IMR-90 (cell line): Measurements from ENCODE around the gene ARHGEF10L. TPM values are rescaled to one million over a fixed set of nuclear protein-coding genes. Genes with fewer than 3 reads are reported as not detected.

Source experiments
- ATAC-seq: fragments of 200-7000 bp; cut with Tn5 transposase; 2 replicates; pipeline ENCODE4 v1.9.1; 2020; ENCODE audit warnings: low read depth, mild to moderate bottlenecking, moderate library complexity
- BruUV-seq: library from RNA; stranded (reverse); fragments of 400-500 nt; replicated peaks from 2 replicates; lab custom pipeline; 2021; lab: Mats Ljungman, UMichigan
- CTCF ChIA-PET: fragments of 300-600 bp; formaldehyde crosslinking; extraction: SDS; loops from one replicate; lab custom pipeline; 2021; ENCODE audit warnings: antibody characterized with exemption; lab: Yijun Ruan, JAX
- POLR2A ChIA-PET: fragments of 300-600 bp; sonication (Branson Sonifier 250); formaldehyde crosslinking; loops from one replicate; lab custom pipeline; 2022; ENCODE audit warnings: antibody characterized with exemption; ENCODE audit not compliant: unreplicated experiment; lab: Charles Lee
- DNase-seq: peaks from one replicate; pipeline ENCODE4 v3.0.0; 2013
- H2AFZ ChIP-seq: replicated peaks from 2 replicates; pipeline ENCODE3; 2013; ENCODE audit warnings: low read length, mild to moderate bottlenecking; ENCODE audit not compliant: poor library complexity
- H2AK5ac ChIP-seq: 2 replicates; pipeline ENCODE4 v1.6.1; 2013; ENCODE audit warnings: low read depth, low read length, inconsistent platforms
- H2AK9ac ChIP-seq: replicated peaks from 2 replicates; pipeline ENCODE3; 2013; ENCODE audit warnings: mild to moderate bottlenecking, low read depth, low read length, moderate library complexity; ENCODE audit not compliant: poor library complexity
- H2BK120ac ChIP-seq: 2 replicates; pipeline ENCODE4 v1.6.1; 2013; ENCODE audit warnings: low read depth, low read length, inconsistent platforms
- H2BK15ac ChIP-seq: 3 replicates; pipeline ENCODE4 v1.6.1; 2013; ENCODE audit warnings: low read depth, low read length, inconsistent platforms
- H2BK20ac ChIP-seq: 2 replicates; pipeline ENCODE4 v1.6.1; 2013; ENCODE audit warnings: low read depth, mild to moderate bottlenecking, inconsistent platforms, low read length, moderate library complexity
- H2BK5ac ChIP-seq: 2 replicates; pipeline ENCODE4 v1.6.1; 2013; ENCODE audit warnings: mild to moderate bottlenecking, low read depth, low read length, inconsistent platforms; ENCODE audit not compliant: poor library complexity, severe bottlenecking
- H3K14ac ChIP-seq: replicated peaks from 2 replicates; pipeline ENCODE4 v1.6.1; 2013; ENCODE audit warnings: low read depth, low read length, inconsistent platforms
- H3K18ac ChIP-seq: 2 replicates; pipeline ENCODE4 v1.6.1; 2013; ENCODE audit warnings: low read depth, low read length, control low read depth
- H3K23ac ChIP-seq: 2 replicates; pipeline ENCODE4 v1.6.1; 2013; ENCODE audit warnings: low read depth, low read length, inconsistent platforms
- H3K27ac ChIP-seq: 2 replicates; pipeline ENCODE4 v1.5.1; 2013; ENCODE audit warnings: mild to moderate bottlenecking, control low read depth, low read length; ENCODE audit not compliant: insufficient read depth
- H3K27me3 ChIP-seq: 2 replicates; pipeline ENCODE4 v1.6.1; 2013; ENCODE audit warnings: low read length; ENCODE audit not compliant: control insufficient read depth, insufficient read depth
- H3K36me3 ChIP-seq: 2 replicates; pipeline ENCODE4 v1.6.1; 2013; ENCODE audit warnings: low read length, mixed read lengths; ENCODE audit not compliant: control insufficient read depth, insufficient read depth
- H3K4ac ChIP-seq: 2 replicates; pipeline ENCODE4 v1.6.1; 2013; ENCODE audit warnings: low read depth, low read length, inconsistent platforms
- H3K4me1 ChIP-seq: 2 replicates; pipeline ENCODE4 v1.6.1; 2013; ENCODE audit warnings: low read length, mixed read lengths; ENCODE audit not compliant: control insufficient read depth, insufficient read depth
- H3K4me2 ChIP-seq: 2 replicates; pipeline ENCODE4 v1.6.1; 2013; ENCODE audit warnings: low read depth, mild to moderate bottlenecking, control low read depth, low read length, moderate library complexity
- H3K4me3 ChIP-seq: 2 replicates; pipeline ENCODE4 v1.5.1; 2013; ENCODE audit warnings: low read depth, mild to moderate bottlenecking, control low read depth, low read length, moderate library complexity; ENCODE audit not compliant: insufficient read depth
- H3K56ac ChIP-seq: 2 replicates; pipeline ENCODE4 v1.6.1; 2013; ENCODE audit warnings: low read length, inconsistent platforms; ENCODE audit not compliant: insufficient read depth; ENCODE audit errors: extremely low read depth
- H3K79me1 ChIP-seq, 2 experiments: 2 replicates each; pipeline ENCODE4 v1.6.1; 2013; ENCODE audit warnings: low read length in 2 of 2, inconsistent platforms in 1 of 2, low read depth in 1 of 2
- H3K9ac ChIP-seq: 2 replicates; pipeline ENCODE4 v1.6.1; 2013; ENCODE audit warnings: low read depth, low read length, control low read depth
- H3K9me1 ChIP-seq: 2 replicates; pipeline ENCODE4 v1.6.1; 2013; ENCODE audit warnings: low read length, inconsistent platforms; ENCODE audit not compliant: insufficient read depth
- H3K9me3 ChIP-seq: 2 replicates; pipeline ENCODE4 v1.6.1; 2013; ENCODE audit warnings: low read length; ENCODE audit not compliant: control insufficient read depth, insufficient read depth
- H4K20me1 ChIP-seq: 2 replicates; pipeline ENCODE4 v1.6.1; 2013; ENCODE audit warnings: low read length, inconsistent platforms; ENCODE audit not compliant: insufficient read depth
- H4K5ac ChIP-seq: 2 replicates; pipeline ENCODE4 v1.6.1; 2013; ENCODE audit warnings: mild to moderate bottlenecking, low read depth, low read length, control low read depth
- H4K8ac ChIP-seq, 2 experiments: 2 replicates each; pipeline ENCODE4 v1.6.1; 2013; ENCODE audit warnings: low read depth in 2 of 2, low read length in 2 of 2, control low read depth in 1 of 2, inconsistent platforms in 1 of 2
- H4K91ac ChIP-seq: 2 replicates; pipeline ENCODE4 v1.6.1; 2013; ENCODE audit warnings: low read depth, low read length, inconsistent platforms; ENCODE audit not compliant: insufficient read depth
- RCOR1 ChIP-seq: IDR thresholded peaks from 2 replicates; pipeline ENCODE4 v1.6.1; 2012; ENCODE audit warnings: mild to moderate bottlenecking, low read length, improper control_type of control experiment; ENCODE audit not compliant: insufficient replicate concordance
- WGBS, 2 experiments: methylation state at CpG; one replicate each; pipeline versions ENCODE4 v1.1.5 to v1.1.7; 2013; ENCODE audit warnings: missing lambda C conversion rate in 2 of 2; ENCODE audit not compliant: insufficient read length in 1 of 2; ENCODE audit errors: extremely low coverage in 2 of 2; 5-methylcytosine and 5-hydroxymethylcytosine counted together
- dilution Hi-C: fragments of 300-500 bp; cut with HindIII; formaldehyde crosslinking; loops from one replicate; pipeline ENCODE4 v1.14.3; 2018; ENCODE audit warnings: low sequenced_read_pairs; ENCODE audit not compliant: unreplicated experiment
- in situ Hi-C: fragments of 300-500 bp; cut with MboI; formaldehyde crosslinking; loops from 3 replicates; pipeline ENCODE4 v1.14.3; 2019; ENCODE audit warnings: low sequenced_read_pairs, inconsistent platforms, mixed read lengths
- intact Hi-C: fragments of 100-400 bp; cut with micrococcal nuclease; formaldehyde crosslinking; loops from 2 replicates; pipeline ENCODE4 v1.10.0; 2022
- polyA plus RNA-seq, 3 experiments: library from polyadenylated mRNA; depleted of rRNA; stranded (reverse); fragments of >200 nt; gene quantifications; 2 replicates each; pipeline ENCODE4 v1.2.3, GENCODE V29; 2012; ENCODE audit warnings: low replicate concordance in 1 of 3
- total RNA-seq: library from RNA; depleted of rRNA; stranded (reverse); fragments of >200 nt; gene quantifications from 2 replicates; pipeline ENCODE4 v1.2.3, GENCODE V29; 2012

Gene ARHGEF10L
- total and polyA plus RNA-seq, 2 of the 4 experiments (the other 2 are of a cell fraction), result 4.8 to 12.4 TPM

DNA sequence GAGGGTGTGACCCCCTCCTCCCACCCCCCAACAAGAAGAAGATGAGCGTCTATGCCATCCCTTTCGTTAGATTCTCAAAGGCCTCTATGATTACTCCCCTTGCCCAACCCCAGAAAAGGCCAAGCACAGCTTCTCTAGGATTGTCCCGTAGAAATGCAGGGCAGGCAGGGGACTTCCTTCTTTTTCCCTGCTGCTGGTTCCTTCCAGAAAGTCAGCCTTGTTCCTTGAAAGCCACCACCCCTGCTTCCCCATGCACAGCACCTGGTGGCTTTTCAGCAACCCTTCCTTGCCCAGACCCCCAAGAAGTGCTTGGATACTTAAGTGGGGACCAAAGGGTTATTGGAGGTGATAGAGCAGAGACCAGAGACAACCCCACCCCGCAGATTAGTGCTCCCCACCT is 75.1 kb downstream of the ARHGEF10L start:
- ATAC-seq (no peak), DNase-seq (no peak)
- Histone ChIP-seq H2BK15ac (no peak overlapping the region), H2AFZ (no peak overlapping the region), H2BK120ac (no peak overlapping the region), H4K91ac (no peak overlapping the region), H3K4me1 (peaks cover 14% of the 10 kb centered on the region), H2AK9ac (no peak overlapping the region), H3K79me1 (no peaks in the 10 kb centered on the region), H3K9me1 (no peaks in the 10 kb centered on the region; the same call in 1 of the 2 replicates), H3K4ac (no peak overlapping the region), H3K23ac (no peak overlapping the region), H3K27ac (no peak overlapping the region), H4K5ac (no peak overlapping the region), H3K9ac (no peak overlapping the region), H3K9me3 (no peaks in the 10 kb centered on the region), H3K36me3 (peaks cover 8% of the 10 kb centered on the region), H3K27me3 (no peaks in the 10 kb centered on the region), H2AK5ac (no peak overlapping the region), H2BK5ac (no peak overlapping the region), H3K18ac (no peak overlapping the region), H3K4me3 (no peak overlapping the region), H2BK20ac (no peak overlapping the region), H4K20me1 (no peaks in the 10 kb centered on the region), H3K4me2 (no peak overlapping the region), H3K56ac (no peak overlapping the region), H3K14ac (no peak overlapping the region), H4K8ac (no peak overlapping the region)
- no peak for TF ChIP-seq RCOR1
- dilution Hi-C loops (no loop called here), intact Hi-C loops (no loop called here), in situ Hi-C loops (no loop called here)
- CTCF ChIA-PET, result no interaction called here
- no TSS peak for BruUV-seq
- no CpG with 5 or more reads among the region's 4 CpGs for WGBS, 2 experiments
- POLR2A ChIA-PET, result no interaction called here
